GM21529 (cell line): Measurements from ENCODE around the gene SCUBE2.
"Not testable (repeated sequence)": the region's sequence is repeated elsewhere in the genome, so short reads cannot be mapped to it uniquely, and the experiment has no call there.

Experiments
- ATAC-seq: cut with Tn5 transposase; IDR thresholded peaks from one replicate; pipeline ENCODE4 v1.9.1; 2021; ENCODE audit not compliant: unreplicated experiment

The SCUBE2 gene

DNA sequence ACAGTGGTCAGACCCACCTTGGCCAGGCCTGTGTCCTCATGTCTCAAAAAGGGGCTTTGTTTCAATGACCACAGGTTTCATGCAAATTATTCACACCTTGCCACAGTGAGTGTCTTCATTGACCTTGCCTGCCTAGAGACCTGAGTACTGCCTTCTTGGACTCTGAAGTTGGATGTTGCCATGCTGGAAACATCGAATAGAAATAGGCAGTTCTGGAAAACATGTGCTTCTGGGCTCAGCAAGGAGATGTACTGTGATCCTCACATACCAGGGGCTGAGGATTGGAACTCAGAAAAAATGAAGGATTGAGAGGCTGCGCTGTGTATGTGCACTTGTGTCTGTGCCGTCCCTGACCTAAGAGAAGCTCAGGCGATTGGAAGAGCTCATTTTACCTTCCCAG, 78.0 kb downstream of the SCUBE2 start:
- ATAC-seq: no peak

DNA sequence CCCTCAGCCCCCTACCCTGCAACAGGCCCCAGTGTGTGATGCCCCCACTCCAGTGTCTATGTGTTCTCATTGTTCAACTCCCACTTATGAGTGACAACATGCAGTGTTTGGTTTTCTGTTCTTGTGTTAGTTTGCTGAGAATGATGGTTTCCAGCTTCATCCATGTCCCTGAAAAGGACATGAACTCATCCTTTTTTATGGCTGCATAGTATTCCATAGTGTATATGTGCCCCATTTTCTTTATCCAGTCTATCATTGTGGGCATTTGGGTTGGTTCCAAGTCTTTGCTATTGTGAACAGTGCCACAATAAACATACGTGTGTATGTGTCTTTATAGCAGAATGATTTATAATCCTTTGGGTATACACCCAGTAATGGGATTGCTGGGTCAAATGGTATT, 81.9 kb downstream of the SCUBE2 start:
- not testable (repeated sequence) for ATAC-seq

GRCh38 chr11:9008661-9009060, 82.7 kb downstream of the SCUBE2 start:
- no peak for ATAC-seq

DNA sequence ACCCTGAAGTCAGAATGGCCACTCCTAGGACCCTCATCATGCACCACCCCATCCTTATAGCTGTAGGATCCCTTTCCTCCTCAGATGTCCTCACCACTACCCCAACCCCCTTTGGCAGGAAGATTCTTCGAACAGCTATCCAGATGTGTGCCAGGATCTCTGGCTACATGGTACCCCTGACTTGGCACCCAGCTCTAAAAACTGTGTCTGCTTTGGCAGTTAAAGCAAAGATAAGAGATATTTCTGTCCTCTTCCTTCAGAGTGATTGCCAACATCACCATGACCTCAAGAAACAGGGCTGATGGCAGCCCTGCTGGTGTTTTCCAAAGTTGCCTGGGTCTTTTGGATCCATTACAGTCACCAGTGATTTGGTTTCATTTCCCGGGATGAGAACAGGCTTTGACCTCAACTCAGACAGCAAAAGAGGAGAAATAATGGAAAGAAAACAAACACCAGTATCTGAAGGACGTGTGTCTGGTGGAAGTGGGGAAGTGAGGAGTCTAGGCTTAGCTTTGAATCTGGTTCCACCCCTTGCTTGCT, 83.3 kb downstream of the SCUBE2 start:
- no peak for ATAC-seq

DNA sequence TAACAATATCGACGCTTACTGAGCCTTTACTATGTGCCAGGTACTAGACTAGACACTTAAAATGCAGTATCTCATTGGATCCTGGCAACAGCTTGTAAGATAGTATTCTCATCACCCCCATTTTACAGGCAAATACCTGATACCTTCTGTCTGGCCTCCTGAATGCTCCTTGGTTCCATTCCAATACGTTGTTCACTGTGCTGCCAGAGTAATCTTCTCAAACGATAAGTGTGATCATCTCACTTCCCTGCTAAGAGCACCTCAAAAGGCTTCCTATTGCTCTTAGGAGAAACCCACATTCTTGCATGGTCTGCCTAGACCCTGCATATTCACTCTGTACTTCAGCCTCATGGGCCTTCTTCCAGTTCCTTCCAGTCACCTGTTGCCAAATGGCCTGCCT, 86.3 kb downstream of the SCUBE2 start:
- no peak for ATAC-seq

DNA sequence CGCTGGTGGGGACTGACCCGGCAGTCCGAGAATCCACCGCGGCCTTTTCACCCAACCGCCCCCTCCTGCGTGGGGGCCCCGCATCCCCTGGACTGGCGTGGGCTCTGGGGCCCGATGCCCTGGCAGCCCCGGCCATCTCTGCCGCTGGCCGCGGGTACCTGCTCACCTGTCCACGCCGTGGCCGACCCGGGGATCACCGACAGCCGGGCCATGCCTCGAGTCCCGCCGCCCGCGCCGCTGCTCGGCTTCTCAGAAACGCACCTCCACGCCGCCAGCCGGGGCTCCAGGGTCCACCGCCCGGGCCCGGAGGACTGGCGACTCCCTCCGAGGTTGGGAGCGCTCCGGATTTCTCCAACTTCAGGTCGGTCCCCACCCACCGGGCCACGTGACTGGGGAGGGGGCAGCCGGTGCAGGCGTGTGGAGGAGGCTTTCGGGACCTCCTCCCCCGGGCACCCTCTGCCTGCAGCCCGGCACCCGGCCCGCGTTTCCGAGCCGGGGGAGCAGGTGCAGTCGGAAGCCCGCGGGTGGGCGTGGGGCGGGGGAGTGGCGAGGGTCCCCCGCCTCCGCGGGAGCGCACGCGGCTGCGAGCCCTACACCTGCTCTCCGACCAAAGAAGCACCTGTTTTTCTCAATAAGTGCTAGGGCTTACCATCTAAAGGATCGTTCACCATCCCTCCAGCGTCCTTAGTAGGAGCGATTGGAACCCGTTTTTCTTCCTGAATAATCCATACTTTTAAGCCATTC, 87.0 kb downstream of the SCUBE2 start:
- ATAC-seq: no peak

DNA sequence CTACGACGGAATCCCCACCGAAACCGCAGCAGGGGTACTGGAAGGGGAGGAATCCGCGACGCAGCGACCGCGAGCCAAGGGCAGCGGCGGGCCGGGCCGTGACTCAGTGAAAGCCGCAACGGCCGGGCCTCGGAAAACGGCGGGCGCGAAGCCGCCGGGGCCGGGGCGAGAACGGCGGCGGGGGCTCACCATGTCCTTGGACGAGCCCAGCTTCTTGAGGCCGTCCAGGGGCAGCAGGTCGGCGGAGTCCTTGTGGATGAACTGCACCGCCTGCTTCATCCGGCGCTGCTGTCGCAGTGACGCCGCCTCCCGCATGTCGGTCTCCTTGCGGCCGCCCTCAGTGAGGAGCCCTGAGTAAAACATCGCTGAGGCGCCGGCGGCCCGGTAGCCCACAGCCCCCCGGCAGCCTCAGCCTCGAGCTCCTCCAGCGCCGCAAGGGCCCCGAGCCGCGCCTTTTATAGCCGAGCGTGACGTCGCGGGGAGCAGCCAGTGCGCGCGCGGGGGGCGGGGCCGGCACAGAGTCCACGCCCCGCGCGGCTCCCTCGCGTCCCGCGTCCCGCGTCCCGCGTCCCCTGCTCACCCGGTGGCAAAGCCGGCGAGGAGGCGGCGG, 87.7 kb downstream of the SCUBE2 start, which contains the start of gene NRIP3:
TSS of gene NRIP3 (minus strand) at position 429 of the 610 bp plus-strand sequence. CDS start at position 363, 66 bp downstream.
- ATAC-seq: peak; percentile 64

- ATAC-seq: no peak
Measured at GRCh38 chr11:9002920-9003572, 88.4 kb downstream of the SCUBE2 start.

- no peak for ATAC-seq
Measured at GRCh38 chr11:9001736-9002135, 89.7 kb downstream of the SCUBE2 start.

- no peak for ATAC-seq
Measured at GRCh38 chr11:8998017-8998416, 93.4 kb downstream of the SCUBE2 start.

DNA sequence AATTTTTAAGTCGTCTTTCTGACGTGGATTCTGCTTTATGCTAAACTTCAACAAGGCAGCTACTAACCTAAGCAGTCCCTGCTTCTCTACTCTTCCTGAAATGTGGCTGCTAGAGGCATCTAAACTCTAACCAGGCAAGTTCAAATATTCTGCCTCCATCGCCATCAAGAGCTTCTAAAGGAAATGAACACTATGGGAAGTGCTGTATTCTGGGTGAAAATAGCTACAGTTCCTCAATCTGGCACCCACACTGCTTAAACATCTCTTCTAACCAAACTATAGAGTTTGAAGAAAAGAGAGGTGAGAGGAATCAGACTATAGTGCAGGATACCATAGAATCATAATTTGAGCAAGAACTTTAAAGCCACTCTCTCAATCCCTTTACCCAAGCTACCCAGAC, 93.9 kb downstream of the SCUBE2 start:
- ATAC-seq: no peak

- ATAC-seq: no peak
Measured at GRCh38 chr11:8989453-8989852, 101.9 kb downstream of the SCUBE2 start.

DNA sequence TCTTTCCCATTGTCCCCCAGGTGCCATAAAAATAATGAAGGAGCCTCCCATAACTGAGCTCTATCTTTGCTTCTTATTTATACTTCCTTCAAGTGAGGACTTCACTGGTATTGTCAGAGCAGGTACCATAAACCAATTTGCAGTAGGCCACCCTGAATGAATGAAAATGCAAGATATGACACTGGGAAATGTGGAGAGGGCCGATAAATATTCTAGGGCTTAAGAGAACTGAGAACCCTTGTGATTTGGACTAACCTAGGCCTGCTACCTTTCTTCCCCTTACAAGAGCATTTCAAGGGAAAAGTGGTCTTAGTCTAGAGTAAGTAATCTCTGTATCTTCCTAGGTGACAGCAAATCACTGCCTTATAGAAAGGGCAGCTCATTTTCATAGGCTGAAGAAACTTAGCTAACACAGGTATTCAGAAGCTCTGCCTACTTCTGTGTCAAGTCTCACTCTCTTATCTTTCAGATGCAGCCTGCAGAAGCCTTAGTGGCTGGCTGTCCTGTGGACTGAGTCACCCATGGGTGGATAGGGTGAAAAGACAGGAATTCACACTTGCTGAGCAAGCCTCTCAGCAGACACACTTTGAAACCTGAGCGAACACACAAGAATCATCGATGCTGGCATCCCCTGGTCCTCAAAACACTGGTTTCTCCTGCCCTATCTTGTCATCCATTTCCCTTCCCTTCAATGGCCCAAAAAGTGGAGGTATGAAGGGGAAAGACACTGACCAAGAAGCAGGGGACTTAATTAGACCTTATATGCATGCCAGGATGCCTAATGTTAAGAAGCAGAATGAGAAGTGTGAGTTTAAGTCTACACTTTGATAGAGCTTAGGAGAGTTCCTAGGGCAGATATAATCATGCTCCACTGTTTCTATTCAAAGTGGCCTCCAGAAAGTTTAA, 102.8 kb downstream of the SCUBE2 start:
- no peak for ATAC-seq

DNA sequence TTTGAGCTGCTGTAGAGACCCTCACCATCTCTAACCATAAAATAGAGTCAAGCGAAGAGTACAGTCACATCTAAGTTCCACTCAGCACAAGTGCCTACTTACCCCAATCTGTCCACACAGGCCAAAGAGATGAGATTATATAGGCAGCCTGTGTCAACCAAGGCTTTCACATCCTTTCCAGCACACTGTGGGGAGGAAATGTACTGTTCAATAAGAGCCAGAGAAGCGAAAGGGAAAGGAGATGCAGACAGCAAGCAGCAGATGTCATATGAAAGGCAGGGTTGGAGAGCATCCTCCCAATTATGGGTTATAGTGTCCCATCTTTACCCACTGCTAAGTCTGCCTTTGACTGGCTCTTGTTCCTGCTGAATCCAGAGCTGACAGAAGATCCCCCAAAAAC, 104.0 kb downstream of the SCUBE2 start:
- ATAC-seq: no peak

DNA sequence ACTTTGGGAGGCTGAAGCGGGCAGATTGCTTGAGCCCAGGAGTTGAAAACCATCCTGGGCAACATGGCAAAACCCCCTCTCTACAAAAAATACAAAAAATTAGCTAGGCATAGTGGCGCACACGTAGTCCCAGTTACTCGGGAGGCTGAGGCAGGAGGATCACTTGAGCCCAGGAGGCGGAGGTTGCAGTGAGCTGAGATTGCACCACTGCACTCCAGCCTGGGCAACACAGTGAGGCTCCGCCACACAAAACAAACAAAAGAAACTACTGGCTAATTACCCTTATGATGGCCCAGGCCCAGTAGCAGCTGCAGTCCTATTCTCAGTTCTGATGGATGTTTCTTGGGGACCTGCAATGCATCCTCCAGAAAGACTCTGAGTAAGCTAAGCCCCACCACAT, 104.6 kb downstream of the SCUBE2 start:
- ATAC-seq: not testable (repeated sequence)

DNA sequence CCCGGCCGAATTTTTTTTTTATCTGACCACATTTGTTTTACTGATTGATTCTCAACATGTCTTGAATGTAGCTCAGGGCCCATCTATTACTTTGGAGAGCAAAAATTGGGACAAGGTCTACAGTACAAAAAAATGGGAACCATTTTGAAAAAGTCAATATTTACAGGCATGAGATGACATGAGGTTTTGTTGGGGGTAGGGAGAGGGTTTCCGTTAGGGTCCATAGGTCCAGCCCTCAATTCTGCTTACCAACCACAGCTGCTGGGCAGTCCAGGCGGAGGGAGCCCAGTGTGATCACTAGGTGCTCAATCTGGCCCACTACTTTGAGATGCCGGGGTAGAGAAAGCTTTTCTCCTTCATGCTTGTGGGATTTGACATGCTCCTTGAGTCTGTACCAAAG, 105.9 kb downstream of the SCUBE2 start:
- ATAC-seq: no peak

DNA sequence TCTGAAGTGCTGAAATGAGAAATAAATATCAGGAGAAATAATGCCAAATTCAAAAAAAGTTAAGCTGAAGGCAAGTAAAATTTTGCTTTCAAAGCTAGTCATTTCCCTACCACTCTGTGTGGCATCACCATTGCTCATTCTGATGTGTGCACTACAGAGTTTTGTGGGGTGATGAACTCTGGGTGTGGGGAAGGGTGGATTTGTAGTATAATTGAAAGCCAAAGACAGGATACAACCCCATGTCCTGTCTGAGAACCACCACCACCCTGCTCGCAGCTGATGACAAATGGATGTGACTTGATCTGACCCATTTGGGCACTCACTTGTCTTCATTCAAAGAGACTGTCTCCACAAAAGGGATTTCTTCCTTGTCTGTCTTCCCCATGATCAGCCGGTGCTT, 107.8 kb downstream of the SCUBE2 start:
- no peak for ATAC-seq

- no peak for ATAC-seq
Measured at GRCh38 chr11:8980485-8980884, 110.9 kb downstream of the SCUBE2 start.

DNA sequence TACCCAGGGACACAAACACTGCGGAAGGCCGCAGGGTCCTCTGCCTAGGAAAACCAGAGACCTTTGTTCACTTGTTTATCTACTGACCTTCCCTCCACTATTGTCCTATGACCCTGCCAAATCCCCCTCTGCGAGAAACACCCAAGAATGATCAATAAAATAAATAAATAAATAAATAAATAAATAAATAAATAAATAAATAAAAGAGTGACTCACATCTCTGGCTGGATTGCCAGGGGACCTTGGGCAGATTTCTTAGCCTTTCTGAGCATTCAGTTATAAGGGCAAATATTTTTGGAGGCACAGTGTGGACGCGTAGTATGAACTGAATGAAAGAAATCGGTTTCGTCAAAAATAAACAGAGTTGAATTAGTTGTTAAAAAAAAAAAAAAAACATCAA, 112.0 kb downstream of the SCUBE2 start:
- ATAC-seq: not testable (repeated sequence)

DNA sequence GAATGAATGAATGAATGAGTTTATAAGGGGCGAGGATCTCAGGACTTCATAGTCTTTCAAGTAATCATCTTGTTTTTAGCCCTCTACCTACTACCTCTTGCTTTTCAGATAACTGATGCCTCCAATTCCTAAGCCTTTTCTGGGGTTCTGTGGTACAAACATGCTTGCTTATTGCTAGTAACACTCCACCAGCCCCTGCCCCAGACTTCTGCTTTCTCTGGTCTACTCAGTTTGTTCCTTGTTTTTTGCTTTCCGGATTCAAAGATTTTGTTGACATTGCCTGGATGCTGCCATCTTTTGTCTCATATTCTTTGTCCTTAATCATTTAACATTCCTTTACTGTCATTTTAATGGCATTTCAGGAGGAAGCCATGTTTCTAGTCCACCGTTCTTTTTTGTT, 118.3 kb downstream of the SCUBE2 start:
- no peak for ATAC-seq

GRCh38 chr11:8971924-8972316, 119.5 kb downstream of the SCUBE2 start:
- ATAC-seq: no peak
